Psoas muscle (tissue), 8 donors: ENCODE data around the gene AXIN1. TPM values are rescaled to one million over a fixed set of nuclear protein-coding genes. Genes with fewer than 3 reads are reported as not detected.
"Not testable (repeated sequence)": the region's sequence is repeated elsewhere in the genome, so short reads cannot be mapped to it uniquely, and the experiment has no call there.

Experiments used
- ATAC-seq, 4 donors: fragments of 200-7000 bp; cut with Tn5 transposase; one replicate each; pipeline ENCODE4 v1.9.1; 2020; ENCODE audit warnings: moderate library complexity in 3 of 4, mild to moderate bottlenecking in 2 of 4
- DNase-seq, 2 donors: peaks; one replicate each; pipeline ENCODE4 v3.0.0-alpha.2; 2020
- H3K27ac ChIP-seq: fragments of 200-600 bp; one replicate; pipeline ENCODE4 v1.8.0; 2022
- H3K27me3 ChIP-seq, 3 donors: fragments of 200-600 bp in 1 of 3; one replicate each; pipeline versions ENCODE4 v1.6.1 to v1.8.0; 2013 to 2022; ENCODE audit warnings: low read length in 2 of 3, mild to moderate bottlenecking in 2 of 3, moderate library complexity in 1 of 3; ENCODE audit not compliant: insufficient read depth in 3 of 3
- H3K36me3 ChIP-seq, 2 donors: fragments of 200-600 bp in 1 of 2; one replicate each; pipeline versions ENCODE4 v1.6.1 to v1.8.0; 2013 to 2022; ENCODE audit warnings: low read depth in 1 of 2, mild to moderate bottlenecking in 1 of 2, moderate library complexity in 1 of 2; ENCODE audit not compliant: insufficient read depth in 1 of 2
- H3K4me1 ChIP-seq: fragments of 200-600 bp; one replicate; pipeline ENCODE4 v1.8.0; 2022
- H3K4me3 ChIP-seq: fragments of 200-600 bp; one replicate; pipeline ENCODE4 v1.8.0; 2022; ENCODE audit warnings: mild to moderate bottlenecking
- H3K9me3 ChIP-seq: fragments of 200-600 bp; one replicate; pipeline ENCODE4 v1.8.0; 2022
- WGBS, 3 donors: extraction: QIAGEN DNeasy Blood & Tissue Kit; methylation state at CpG; one replicate each; pipeline versions ENCODE4 v1.1.6 to v1.1.7; 2013; 5-methylcytosine and 5-hydroxymethylcytosine counted together
- intact Hi-C, 2 donors: fragments of 100-400 bp; cut with DNase I; formaldehyde crosslinking; loops; one replicate each; pipeline versions ENCODE4 v1.11.0 to v1.14.2; 2022
- polyA plus RNA-seq, 3 donors: library from polyadenylated mRNA; stranded (reverse); fragments of 200-250 nt; gene quantifications; one replicate each; pipeline ENCODE4 v1.2.3, GENCODE V29; 2013
- total RNA-seq, 4 donors: library from RNA; stranded (reverse); fragmentation: NEBNext Ultra II Directional in 2 of 4; extraction: Animal tissue kit (Norgen Biotek cat#: 25700) in 2 of 4; gene quantifications; one replicate each; pipeline versions ENCODE4 v1.2.1 to v1.2.4, GENCODE V29; 2021 to 2023
- TF ChIP-seq, protein P1 (sequence below): fragments of 200-600 bp; IDR thresholded peaks from one replicate; pipeline ENCODE4 v1.8.0; 2022; ENCODE audit warnings: antibody characterized with exemption
- donor health status: healthy with polysubstance abuse.
- donor health status: DM: no; HTN: no; CAD: no; lungs with moderate emphysema.
- donor health status: Bipolar disorder and iron deficiency.
- donor health status: healthy.
- donor health status: DM: yes; HTN: yes; CAD: no.
- donor health status: DM: no; HTN: no; CAD: no.
- donor health status: DM: no; HTN: no; CAD: no.
- donor health status: DM: yes; HTN: yes; CAD: no.

Gene AXIN1
- total and polyA plus RNA-seq, 7 donors, result 12.1 to 32.3 (median 23.2) TPM

GRCh38 chr16:346587-346986, 5.9 kb downstream of the AXIN1 start:
- Histone ChIP-seq H3K9me3 (no peaks in the 10 kb centered on the region), H3K27me3 (no peaks in the 10 kb centered on the region), H3K27ac (no peak overlapping the region), H3K36me3 (peaks cover 0 to 34% of the 10 kb centered on the region in 2 donors), H3K4me3 (no peak overlapping the region), H3K4me1 (peaks cover 7% of the 10 kb centered on the region)
- 89 to 91% (median 90%) methylated on average over 15 of the region's 15 CpGs for WGBS, 3 donors
- DNase-seq, result no peak
- ATAC-seq, result no peak
- TF ChIP-seq, protein P1, sequence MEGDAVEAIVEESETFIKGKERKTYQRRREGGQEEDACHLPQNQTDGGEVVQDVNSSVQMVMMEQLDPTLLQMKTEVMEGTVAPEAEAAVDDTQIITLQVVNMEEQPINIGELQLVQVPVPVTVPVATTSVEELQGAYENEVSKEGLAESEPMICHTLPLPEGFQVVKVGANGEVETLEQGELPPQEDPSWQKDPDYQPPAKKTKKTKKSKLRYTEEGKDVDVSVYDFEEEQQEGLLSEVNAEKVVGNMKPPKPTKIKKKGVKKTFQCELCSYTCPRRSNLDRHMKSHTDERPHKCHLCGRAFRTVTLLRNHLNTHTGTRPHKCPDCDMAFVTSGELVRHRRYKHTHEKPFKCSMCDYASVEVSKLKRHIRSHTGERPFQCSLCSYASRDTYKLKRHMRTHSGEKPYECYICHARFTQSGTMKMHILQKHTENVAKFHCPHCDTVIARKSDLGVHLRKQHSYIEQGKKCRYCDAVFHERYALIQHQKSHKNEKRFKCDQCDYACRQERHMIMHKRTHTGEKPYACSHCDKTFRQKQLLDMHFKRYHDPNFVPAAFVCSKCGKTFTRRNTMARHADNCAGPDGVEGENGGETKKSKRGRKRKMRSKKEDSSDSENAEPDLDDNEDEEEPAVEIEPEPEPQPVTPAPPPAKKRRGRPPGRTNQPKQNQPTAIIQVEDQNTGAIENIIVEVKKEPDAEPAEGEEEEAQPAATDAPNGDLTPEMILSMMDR, result no peak
- intact Hi-C loops, result no loop called here

DNA sequence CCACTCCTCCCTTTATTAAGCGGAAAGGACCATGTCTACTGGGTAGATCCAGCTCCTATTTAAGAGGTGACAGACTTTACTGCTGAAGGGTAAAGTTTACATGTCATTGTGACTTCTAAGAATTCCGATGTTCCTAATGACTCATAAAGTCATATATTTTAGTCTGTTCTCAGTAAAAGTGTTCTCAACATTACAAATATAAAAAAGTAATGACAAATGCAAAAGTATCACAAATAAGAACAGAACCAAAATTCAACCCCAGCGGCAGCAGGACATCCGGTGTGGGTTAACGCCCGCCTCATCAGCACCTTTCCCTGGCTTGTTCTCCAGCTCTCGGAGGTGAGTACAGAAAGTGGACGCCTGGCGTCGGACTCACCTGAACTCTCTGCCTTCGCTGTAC, 6.8 kb downstream of the AXIN1 start:
- WGBS, 3 donors, result 94 to 96% (median 96%) methylated on average over 11 of the region's 11 CpGs
- intact Hi-C loops, result no loop called here
- Histone ChIP-seq H3K27me3 (no peaks in the 10 kb centered on the region), H3K27ac (no peak overlapping the region), H3K36me3 (peaks cover 0 to 31% of the 10 kb centered on the region in 2 donors), H3K9me3 (no peaks in the 10 kb centered on the region), H3K4me3 (no peak overlapping the region), H3K4me1 (no peaks in the 10 kb centered on the region)
- ATAC-seq (no peak), DNase-seq (no peak)
- TF ChIP-seq, protein P1, result no peak

- Histone ChIP-seq H3K36me3 (peaks cover 0 to 24% of the 10 kb centered on the region in 2 donors), H3K27ac (no peak overlapping the region), H3K4me1 (peaks cover 4% of the 10 kb centered on the region), H3K9me3 (no peaks in the 10 kb centered on the region), H3K27me3 (no peaks in the 10 kb centered on the region), H3K4me3 (no peak overlapping the region)
- ATAC-seq (no peak), DNase-seq (no peak)
- intact Hi-C loops, result no loop called here
- 89 to 93% (median 91%) methylated on average over 18 of the region's 18 CpGs for WGBS, 3 donors
- TF ChIP-seq, protein P1, result no peak
These were observed 9.9 kb downstream of the AXIN1 start for GRCh38 chr16:342455-343213.

DNA sequence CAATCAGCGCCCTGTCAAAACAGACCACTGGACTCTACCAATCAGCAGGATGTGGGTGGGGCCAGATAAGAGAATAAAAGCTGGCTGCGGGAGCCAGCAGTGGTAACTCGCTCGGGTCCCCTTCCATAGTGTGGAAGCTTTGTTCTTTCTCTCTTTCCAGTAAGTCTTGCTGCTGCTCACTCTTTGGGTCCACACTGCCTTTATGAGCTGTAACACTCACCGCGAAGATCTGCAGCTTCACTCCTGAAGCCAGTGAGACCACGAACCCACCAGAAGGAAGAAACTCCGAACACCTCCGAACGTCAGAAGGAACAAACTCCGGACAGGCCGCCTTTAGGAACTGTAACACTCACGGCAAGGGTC, 10.6 kb downstream of the AXIN1 start:
- 89 to 92% (median 91%) methylated on average over 12 to 13 of the region's 13 CpGs for WGBS, 3 donors
- intact Hi-C loops, result loop anchor here in 1 of 2 donors (2.0 kb wide), 1 partner anchor 59 kb away; the partner anchor contains the start of gene PDIA2
- DNase-seq, H3K27me3 ChIP-seq, ATAC-seq, H3K27ac ChIP-seq, H3K4me3 ChIP-seq, H3K9me3 ChIP-seq: not testable (repeated sequence)
- peaks cover 11% of the 10 kb centered on the region for H3K4me1 ChIP-seq
- peaks cover 0 to 24% of the 10 kb centered on the region in 2 donors for H3K36me3 ChIP-seq

GRCh38 chr16:341095-341973, 11.2 kb downstream of the AXIN1 start:
- 91 to 95% (median 95%) methylated on average over 39 to 45 of the region's 47 CpGs for WGBS, 3 donors
- DNase-seq, H3K27ac ChIP-seq, ATAC-seq, H3K4me3 ChIP-seq, H3K27me3 ChIP-seq, H3K9me3 ChIP-seq: not testable (repeated sequence)
- Histone ChIP-seq H3K36me3 (peaks cover 0 to 19% of the 10 kb centered on the region in 2 donors), H3K4me1 (peaks cover 11% of the 10 kb centered on the region)
- intact Hi-C loops, result loop anchor here in 1 of 2 donors (2.0 kb wide), 1 partner anchor 59 kb away; the partner anchor contains the start of gene PDIA2
